ENCODE results near the gene MAPK8IP2. TPM values are rescaled to one million over a fixed set of nuclear protein-coding genes. Genes with fewer than 3 reads are reported as not detected.
"Not testable (repeated sequence)": the region's sequence is repeated elsewhere in the genome, so short reads cannot be mapped to it uniquely, and the experiment has no call there.

Gene MAPK8IP2
- total and polyA plus RNA-seq, 2 of the 4 experiments (the other 2 are of a cell fraction) = under 0.01 to 0.14 TPM

DNA sequence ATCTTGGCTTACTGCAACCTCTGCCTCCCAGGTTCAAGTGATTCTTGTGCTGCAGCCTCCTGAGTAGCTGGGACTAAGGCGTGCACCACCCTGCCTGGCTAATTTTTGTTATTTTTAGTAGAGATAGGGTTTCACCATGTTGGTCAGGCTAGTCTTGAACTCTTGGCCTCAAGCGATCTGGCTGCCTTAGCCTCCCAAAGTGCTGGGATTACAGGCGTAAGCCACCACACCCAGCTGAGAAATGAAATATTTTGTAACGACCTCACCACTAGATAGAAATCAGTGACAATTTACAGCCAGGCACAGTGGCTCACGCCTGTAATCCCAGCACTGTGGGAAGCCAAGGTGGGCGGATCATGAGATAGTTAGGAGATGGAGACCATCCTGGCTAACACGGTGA is 59.1 kb downstream of the MAPK8IP2 start:
- H3K9me1 ChIP-seq (ENCODE audit: insufficient read depth, low read length); H2BK20ac ChIP-seq (ENCODE audit: low read depth, low read length); H3K4me3 ChIP-seq (ENCODE audit: insufficient read depth, low read depth, low read length); POLR2A ChIA-PET (ENCODE audit: unreplicated experiment); dilution Hi-C loops (cut with HindIII; ENCODE audit: low sequenced_read_pairs, unreplicated experiment); ATAC-seq (ENCODE audit: low read depth); H4K5ac ChIP-seq (ENCODE audit: low read depth, low read length); H3K56ac ChIP-seq (ENCODE audit: extremely low read depth, insufficient read depth, low read length); H3K23ac ChIP-seq (ENCODE audit: low read depth, low read length); H3K18ac ChIP-seq (ENCODE audit: low read depth, low read length); CTCF ChIA-PET; H3K79me1 ChIP-seq (ENCODE audit: low read depth in 1 of 2, low read length in 2 of 2); intact Hi-C loops (cut with micrococcal nuclease); H4K8ac ChIP-seq (ENCODE audit: low read depth in 2 of 2, low read length in 2 of 2); H4K20me1 ChIP-seq (ENCODE audit: insufficient read depth, low read length); H3K4ac ChIP-seq (ENCODE audit: low read depth, low read length); H2BK15ac ChIP-seq (ENCODE audit: low read depth, low read length); H2AFZ ChIP-seq (replicated peaks; ENCODE audit: low read length, poor library complexity); BruUV-seq (replicated peaks); H3K9ac ChIP-seq (ENCODE audit: low read depth, low read length); H4K91ac ChIP-seq (ENCODE audit: insufficient read depth, low read depth, low read length); H2BK120ac ChIP-seq (ENCODE audit: low read depth, low read length); H3K9me3 ChIP-seq (ENCODE audit: control insufficient read depth, insufficient read depth, low read length); H3K4me2 ChIP-seq (ENCODE audit: low read depth, low read length); H3K27ac ChIP-seq (ENCODE audit: insufficient read depth, low read length); H2AK9ac ChIP-seq (replicated peaks; ENCODE audit: low read depth, low read length, poor library complexity); H2AK5ac ChIP-seq (ENCODE audit: low read depth, low read length); DNase-seq; H3K27me3 ChIP-seq (ENCODE audit: control insufficient read depth, insufficient read depth, low read length); H2BK5ac ChIP-seq (ENCODE audit: low read depth, low read length, poor library complexity, severe bottlenecking); H3K14ac ChIP-seq (replicated peaks; ENCODE audit: low read depth, low read length); in situ Hi-C loops (cut with MboI; ENCODE audit: low sequenced_read_pairs); H3K36me3 ChIP-seq (ENCODE audit: control insufficient read depth, insufficient read depth, low read length); H3K4me1 ChIP-seq (ENCODE audit: control insufficient read depth, insufficient read depth, low read length): not testable (repeated sequence)
- WGBS, 2 experiments (ENCODE audit: extremely low coverage in 2 of 2, insufficient read length in 1 of 2) = 83% methylated on average over 2 of the region's 7 CpGs; no CpG with 5 or more reads in 1 of the 2 experiments
